Chondrocyte (in vitro differentiated cells): ENCODE measurements around the gene TSPAN7. TPM values are rescaled to one million over a fixed set of nuclear protein-coding genes. Genes with fewer than 3 reads are reported as not detected.

Experiments
- DNase-seq: peaks from one replicate; pipeline ENCODE4 v3.0.0; 2021; ENCODE audit warnings: mixed read lengths, low spot score
- H3K27ac Mint-ChIP-seq: one replicate; pipeline ENCODE4 v1.8.0; 2021; ENCODE audit warnings: mild to moderate bottlenecking, moderate library complexity, mixed read lengths; ENCODE audit not compliant: unreplicated experiment
- H3K27me3 Mint-ChIP-seq: 2 replicates; pipeline ENCODE4 v1.8.0; 2021; ENCODE audit warnings: low read depth, mixed read lengths
- H3K36me3 Mint-ChIP-seq: 2 replicates; pipeline ENCODE4 v1.8.0; 2021; ENCODE audit warnings: low read depth, mixed read lengths
- H3K4me1 Mint-ChIP-seq: 2 replicates; pipeline ENCODE4 v1.8.0; 2021; ENCODE audit warnings: low read depth, mild to moderate bottlenecking, mixed read lengths
- H3K4me3 Mint-ChIP-seq: one replicate; pipeline ENCODE4 v1.8.0; 2021; ENCODE audit warnings: mild to moderate bottlenecking, moderate library complexity, mixed read lengths; ENCODE audit not compliant: unreplicated experiment
- H3K9me3 Mint-ChIP-seq: 2 replicates; pipeline ENCODE4 v1.8.0; 2021; ENCODE audit warnings: low read depth, mixed read lengths
- total RNA-seq: library from RNA; stranded (reverse); gene quantifications from 3 replicates; pipeline ENCODE4 v1.2.1, GENCODE V29; 2021
- TF ChIP-seq, protein P1 (sequence below): fragments of 200-600 bp; sonication (generic); IDR thresholded peaks from 2 replicates; pipeline ENCODE4 v1.5.0; 2021; ENCODE audit warnings: antibody characterized with exemption, mild to moderate bottlenecking, moderate library complexity

The TSPAN7 gene
- total RNA-seq, 1 donor from 2014 or later, result not detected

DNA sequence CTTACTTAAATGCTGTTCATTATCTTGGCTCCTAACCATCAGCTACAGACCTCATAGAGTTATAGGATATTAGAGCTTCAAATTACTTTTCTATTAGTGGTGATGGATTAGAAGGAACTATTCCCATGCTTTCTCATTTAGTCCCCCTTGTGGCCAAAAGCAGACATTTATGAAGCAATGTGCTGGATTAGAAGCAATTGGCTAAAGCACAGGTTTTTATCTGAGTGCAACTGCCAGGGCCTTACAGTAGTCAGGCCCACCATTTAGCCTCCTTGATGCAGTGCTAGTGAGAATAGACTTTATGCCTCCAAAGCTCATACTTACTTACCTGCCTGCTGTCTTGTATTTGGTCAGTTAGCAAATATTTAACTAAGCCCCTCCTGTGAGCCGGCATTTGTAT, 93.0 kb downstream of the TSPAN7 start:
- H3K27ac Mint-ChIP-seq, result no peak overlapping the region
- no peak for DNase-seq
- H3K9me3 Mint-ChIP-seq, result no peaks in the 10 kb centered on the region

DNA sequence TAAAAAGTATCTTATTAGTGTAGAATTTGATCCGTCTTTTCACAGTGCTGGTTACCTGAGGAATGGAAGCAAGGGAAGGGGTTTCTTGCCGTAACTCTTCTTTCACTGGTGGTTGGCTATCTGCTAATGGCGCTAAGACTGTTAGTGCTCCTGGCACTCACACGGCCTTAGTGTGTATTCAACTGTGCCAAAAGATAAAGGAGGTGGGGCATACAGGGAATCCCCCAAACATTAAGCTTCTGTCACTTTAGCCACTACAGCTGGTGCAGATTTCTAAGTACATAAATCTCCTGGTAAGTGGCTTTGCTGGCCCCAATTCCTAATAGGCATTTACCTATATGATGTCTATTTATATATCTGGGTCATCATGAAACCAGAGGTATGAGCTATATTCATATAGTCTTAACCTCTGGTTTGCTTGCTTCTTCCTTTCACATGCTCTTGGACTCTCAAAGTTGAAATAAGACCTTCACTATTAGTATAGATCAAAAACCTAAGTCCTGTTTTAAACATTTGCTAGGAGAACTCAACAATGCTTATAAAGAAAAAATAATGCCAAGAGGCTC, 95.1 kb downstream of the TSPAN7 start:
- H3K4me3 Mint-ChIP-seq, result no peak overlapping the region
- no peaks in the 10 kb centered on the region for H3K9me3 Mint-ChIP-seq
- no peaks in the 10 kb centered on the region for H3K36me3 Mint-ChIP-seq
- H3K27ac Mint-ChIP-seq, result no peak overlapping the region
- TF ChIP-seq, protein P1, sequence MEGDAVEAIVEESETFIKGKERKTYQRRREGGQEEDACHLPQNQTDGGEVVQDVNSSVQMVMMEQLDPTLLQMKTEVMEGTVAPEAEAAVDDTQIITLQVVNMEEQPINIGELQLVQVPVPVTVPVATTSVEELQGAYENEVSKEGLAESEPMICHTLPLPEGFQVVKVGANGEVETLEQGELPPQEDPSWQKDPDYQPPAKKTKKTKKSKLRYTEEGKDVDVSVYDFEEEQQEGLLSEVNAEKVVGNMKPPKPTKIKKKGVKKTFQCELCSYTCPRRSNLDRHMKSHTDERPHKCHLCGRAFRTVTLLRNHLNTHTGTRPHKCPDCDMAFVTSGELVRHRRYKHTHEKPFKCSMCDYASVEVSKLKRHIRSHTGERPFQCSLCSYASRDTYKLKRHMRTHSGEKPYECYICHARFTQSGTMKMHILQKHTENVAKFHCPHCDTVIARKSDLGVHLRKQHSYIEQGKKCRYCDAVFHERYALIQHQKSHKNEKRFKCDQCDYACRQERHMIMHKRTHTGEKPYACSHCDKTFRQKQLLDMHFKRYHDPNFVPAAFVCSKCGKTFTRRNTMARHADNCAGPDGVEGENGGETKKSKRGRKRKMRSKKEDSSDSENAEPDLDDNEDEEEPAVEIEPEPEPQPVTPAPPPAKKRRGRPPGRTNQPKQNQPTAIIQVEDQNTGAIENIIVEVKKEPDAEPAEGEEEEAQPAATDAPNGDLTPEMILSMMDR, result no peak
- no peaks in the 10 kb centered on the region for H3K4me1 Mint-ChIP-seq
- no peak for DNase-seq
- H3K27me3 Mint-ChIP-seq, result no peaks in the 10 kb centered on the region

More for the DNA sequence above, 93.0 kb downstream of the TSPAN7 start:
- H3K36me3 Mint-ChIP-seq, result no peaks in the 10 kb centered on the region
- no peaks in the 10 kb centered on the region for H3K4me1 Mint-ChIP-seq
- no peaks in the 10 kb centered on the region for H3K27me3 Mint-ChIP-seq
- TF ChIP-seq, protein P1, result peak; percentile 77
- H3K4me3 Mint-ChIP-seq, result no peak overlapping the region

DNA sequence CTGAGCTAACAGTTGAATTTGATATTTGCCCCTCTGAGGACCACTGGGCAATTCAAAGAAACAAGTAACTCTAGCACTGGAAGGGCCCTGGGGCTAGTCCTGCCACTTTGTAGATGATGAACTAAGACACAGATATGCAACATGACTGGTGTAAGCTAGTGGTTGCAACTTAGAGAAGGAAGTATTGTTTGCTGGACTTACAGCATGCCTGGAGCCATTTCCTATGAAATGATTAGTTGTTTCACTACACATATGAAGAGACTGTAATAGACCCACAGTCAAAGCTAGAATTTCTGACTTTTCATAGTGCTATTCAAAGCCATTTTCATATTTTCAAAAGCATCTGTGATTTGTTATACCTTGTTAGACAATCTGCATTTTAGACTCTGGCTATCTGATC, 96.2 kb downstream of the TSPAN7 start:
- no peak for DNase-seq
- Mint-ChIP-seq H3K27me3 (peaks cover 3% of the 10 kb centered on the region), H3K4me1 (no peaks in the 10 kb centered on the region), H3K36me3 (no peaks in the 10 kb centered on the region), H3K27ac (no peak overlapping the region), H3K9me3 (no peaks in the 10 kb centered on the region), H3K4me3 (no peak overlapping the region)
- TF ChIP-seq, protein P1, result no peak

DNA sequence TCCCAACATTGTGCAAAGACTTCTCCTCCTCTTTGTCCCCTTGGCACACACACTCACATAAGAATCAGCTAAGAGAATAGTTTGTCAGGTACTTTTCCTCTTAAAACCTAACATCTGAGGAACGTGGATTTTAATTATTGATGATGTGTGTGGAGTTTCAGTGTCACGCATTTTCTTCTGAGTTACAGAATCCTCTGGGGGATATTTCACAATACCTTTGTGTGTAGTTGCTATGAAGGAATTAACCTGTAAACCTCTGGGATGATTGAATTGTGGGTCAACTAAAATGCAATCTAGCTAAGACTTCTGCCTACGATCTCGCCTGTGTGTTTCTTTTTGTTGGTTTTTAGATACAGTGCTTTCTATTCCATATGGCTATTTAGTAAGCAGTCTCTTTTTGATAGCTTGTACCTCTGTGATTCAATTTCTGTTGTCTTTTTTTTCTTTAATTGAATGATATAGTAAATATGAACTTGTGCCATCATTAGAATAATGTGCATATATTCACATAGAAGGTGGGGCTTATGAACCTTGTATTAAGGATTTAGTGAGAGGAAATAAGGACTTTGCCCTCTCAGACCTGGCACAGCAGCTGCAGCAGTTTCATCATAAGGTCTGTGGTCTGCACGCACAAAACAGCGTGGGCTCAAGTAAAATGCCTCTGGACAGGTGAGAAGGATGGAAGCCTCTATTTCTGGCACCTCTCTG, 99.2 kb downstream of the TSPAN7 start:
- peaks cover 7% of the 10 kb centered on the region for H3K27me3 Mint-ChIP-seq
- H3K36me3 Mint-ChIP-seq, result no peaks in the 10 kb centered on the region
- TF ChIP-seq, protein P1, result no peak
- H3K4me3 Mint-ChIP-seq, result no peak overlapping the region
- no peak for DNase-seq
- no peak overlapping the region for H3K27ac Mint-ChIP-seq
- H3K9me3 Mint-ChIP-seq, result no peaks in the 10 kb centered on the region
- H3K4me1 Mint-ChIP-seq, result no peaks in the 10 kb centered on the region

DNA sequence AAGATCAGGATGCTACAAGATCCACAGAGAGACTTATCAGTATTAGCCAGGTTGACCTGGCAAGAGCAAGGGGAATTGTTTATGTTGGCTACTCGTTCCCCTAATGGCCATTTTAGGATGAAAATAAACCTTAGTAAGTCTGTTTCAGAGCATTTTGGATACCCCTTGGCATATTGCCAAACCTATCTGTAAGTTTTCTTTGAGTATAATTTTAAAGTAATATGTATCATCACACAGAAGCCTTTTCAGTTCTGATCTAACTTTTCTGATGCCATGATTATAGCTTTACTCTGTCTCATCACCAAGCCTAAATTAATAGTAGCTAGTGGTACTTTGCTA, 99.7 kb downstream of the TSPAN7 start:
- TF ChIP-seq, protein P1, result no peak
- no peaks in the 10 kb centered on the region for H3K9me3 Mint-ChIP-seq
- no peaks in the 10 kb centered on the region for H3K4me1 Mint-ChIP-seq
- H3K27me3 Mint-ChIP-seq, result peaks cover 7% of the 10 kb centered on the region
- H3K36me3 Mint-ChIP-seq, result no peaks in the 10 kb centered on the region
- no peak overlapping the region for H3K4me3 Mint-ChIP-seq
- no peak for DNase-seq
- H3K27ac Mint-ChIP-seq, result no peak overlapping the region
